Esophagus squamous epithelium (tissue), 4 donors: ENCODE measurements around the gene FANCD2.

Source experiments
- POLR2A ChIP-seq, 4 donors: fragments of 450-650 bp; IDR thresholded peaks; one replicate each; pipeline ENCODE4 v1.6.1; 2017; ENCODE audit warnings: antibody characterized with exemption in 4 of 4, mild to moderate bottlenecking in 4 of 4, moderate library complexity in 3 of 4
- TF ChIP-seq, protein P1 (sequence below), 6 experiments: fragments of 450-650 bp in 4 of 6; fragments of 200-600 bp in 2 of 6; sonication (generic) in 2 of 6; IDR thresholded peaks; one replicate each; pipeline ENCODE4 v1.5.1; 2016 to 2019; ENCODE audit warnings: antibody characterized with exemption in 6 of 6, mild to moderate bottlenecking in 4 of 6, moderate library complexity in 4 of 6

DNA sequence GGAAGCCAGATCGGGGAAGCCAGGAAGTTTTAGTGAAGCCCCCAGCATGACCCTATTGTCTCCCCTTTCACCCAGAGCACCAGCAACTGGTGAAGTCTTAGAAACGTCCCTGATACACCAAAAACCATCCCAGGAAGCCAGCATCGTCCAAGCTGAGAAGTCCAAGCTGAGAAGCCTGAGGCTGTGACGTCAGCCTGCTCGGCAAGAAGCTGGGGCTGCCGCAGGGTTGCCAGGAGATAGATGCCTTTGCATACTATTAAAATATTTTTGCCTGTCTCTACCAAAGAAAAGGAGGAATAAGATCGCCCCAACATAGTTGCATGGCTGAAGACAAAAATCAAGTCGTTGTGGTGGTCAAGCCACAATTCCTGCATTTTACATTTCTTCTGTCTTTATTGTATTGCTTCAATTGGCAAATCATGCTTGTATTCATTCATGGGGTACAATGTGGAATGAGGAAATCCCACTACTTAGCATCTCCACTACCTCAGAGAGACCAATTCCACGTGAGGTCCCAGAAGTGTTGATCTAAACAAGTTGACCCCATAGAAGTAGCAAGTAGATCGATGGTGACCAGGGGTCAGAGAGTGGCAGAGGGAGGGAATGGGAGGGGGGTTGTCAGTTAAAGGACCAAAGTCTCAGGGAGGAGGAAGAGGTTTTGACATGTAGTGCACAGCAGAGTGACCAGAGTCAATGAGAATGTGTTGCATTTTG, 20.0 kb upstream of the FANCD2 start:
- TF ChIP-seq, protein P1, sequence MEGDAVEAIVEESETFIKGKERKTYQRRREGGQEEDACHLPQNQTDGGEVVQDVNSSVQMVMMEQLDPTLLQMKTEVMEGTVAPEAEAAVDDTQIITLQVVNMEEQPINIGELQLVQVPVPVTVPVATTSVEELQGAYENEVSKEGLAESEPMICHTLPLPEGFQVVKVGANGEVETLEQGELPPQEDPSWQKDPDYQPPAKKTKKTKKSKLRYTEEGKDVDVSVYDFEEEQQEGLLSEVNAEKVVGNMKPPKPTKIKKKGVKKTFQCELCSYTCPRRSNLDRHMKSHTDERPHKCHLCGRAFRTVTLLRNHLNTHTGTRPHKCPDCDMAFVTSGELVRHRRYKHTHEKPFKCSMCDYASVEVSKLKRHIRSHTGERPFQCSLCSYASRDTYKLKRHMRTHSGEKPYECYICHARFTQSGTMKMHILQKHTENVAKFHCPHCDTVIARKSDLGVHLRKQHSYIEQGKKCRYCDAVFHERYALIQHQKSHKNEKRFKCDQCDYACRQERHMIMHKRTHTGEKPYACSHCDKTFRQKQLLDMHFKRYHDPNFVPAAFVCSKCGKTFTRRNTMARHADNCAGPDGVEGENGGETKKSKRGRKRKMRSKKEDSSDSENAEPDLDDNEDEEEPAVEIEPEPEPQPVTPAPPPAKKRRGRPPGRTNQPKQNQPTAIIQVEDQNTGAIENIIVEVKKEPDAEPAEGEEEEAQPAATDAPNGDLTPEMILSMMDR (IDR thresholded peaks at IDR 0.05): no peak
- no peak for TF ChIP-seq POLR2A (IDR thresholded peaks at IDR 0.05)
